ENCODE data around the gene GSPT1. TPM values are rescaled to one million over a fixed set of nuclear protein-coding genes. Genes with fewer than 3 reads are reported as not detected.
A peak's percentile ranks its signal among the peaks of the same experiment; 100 is the strongest.
"Not testable (repeated sequence)": the region's sequence is repeated elsewhere in the genome, so short reads cannot be mapped to it uniquely, and the experiment has no call there.

The GSPT1 gene
- total RNA-seq, 4 donors from 2014 or later = 29.1 to 60.2 (median 36.0) TPM

DNA sequence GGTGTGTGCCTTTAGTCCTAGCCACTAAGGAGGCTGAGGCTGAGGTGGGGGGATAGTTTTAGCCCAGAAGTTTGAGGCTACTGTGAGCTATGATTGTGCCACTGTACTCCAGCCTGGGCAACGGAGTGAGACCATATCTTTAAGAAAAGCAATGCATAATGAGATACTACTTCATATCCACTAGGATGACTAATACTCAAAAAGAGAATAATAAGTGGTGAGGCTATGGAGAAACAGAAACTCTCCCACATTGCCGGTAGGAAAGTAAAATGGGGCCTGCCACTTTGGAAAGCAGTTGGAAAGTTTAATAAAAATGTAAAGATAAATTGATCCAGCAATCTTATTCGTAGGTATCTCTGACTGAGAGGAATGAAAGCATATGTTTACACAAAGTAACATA lies 30.7 kb upstream of the GSPT1 start:
- TF ChIP-seq, protein P1, sequence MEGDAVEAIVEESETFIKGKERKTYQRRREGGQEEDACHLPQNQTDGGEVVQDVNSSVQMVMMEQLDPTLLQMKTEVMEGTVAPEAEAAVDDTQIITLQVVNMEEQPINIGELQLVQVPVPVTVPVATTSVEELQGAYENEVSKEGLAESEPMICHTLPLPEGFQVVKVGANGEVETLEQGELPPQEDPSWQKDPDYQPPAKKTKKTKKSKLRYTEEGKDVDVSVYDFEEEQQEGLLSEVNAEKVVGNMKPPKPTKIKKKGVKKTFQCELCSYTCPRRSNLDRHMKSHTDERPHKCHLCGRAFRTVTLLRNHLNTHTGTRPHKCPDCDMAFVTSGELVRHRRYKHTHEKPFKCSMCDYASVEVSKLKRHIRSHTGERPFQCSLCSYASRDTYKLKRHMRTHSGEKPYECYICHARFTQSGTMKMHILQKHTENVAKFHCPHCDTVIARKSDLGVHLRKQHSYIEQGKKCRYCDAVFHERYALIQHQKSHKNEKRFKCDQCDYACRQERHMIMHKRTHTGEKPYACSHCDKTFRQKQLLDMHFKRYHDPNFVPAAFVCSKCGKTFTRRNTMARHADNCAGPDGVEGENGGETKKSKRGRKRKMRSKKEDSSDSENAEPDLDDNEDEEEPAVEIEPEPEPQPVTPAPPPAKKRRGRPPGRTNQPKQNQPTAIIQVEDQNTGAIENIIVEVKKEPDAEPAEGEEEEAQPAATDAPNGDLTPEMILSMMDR (IDR thresholded peaks at IDR 0.05) = no peak
- TF ChIP-seq POLR2A (IDR thresholded peaks at IDR 0.05) = no peak
- no peak for DNase-seq
- no peaks in the 10 kb centered on the region for H3K4me1 ChIP-seq
- no peaks in the 10 kb centered on the region for H3K36me3 ChIP-seq
- no peaks in the 10 kb centered on the region for H3K9me3 ChIP-seq
- H3K4me3 ChIP-seq = no peak overlapping the region
- H3K27me3 ChIP-seq = no peaks in the 10 kb centered on the region
- no peak overlapping the region for H3K27ac ChIP-seq

DNA sequence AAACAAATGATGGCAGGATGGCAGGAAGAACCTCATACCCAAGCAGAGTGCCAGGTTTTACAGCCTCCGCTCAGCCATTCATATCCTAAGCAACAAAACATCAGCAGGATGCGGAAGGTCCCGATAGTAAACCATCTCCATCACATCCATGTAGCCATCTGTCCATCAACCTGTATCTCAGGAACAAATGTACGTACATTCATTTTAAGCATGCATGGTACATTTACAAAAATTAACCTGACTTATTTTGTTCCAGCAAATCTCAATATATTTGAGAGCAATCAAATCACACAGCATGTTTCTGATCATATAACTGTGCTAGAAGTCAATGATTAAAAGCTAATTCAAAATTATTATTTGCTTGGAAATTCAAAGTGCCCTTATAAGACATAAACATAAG lies 26.2 kb upstream of the GSPT1 start, which contains the start of gene NPIPB2:
NPIPB2 (minus strand) TSS at position 101 of the 400 bp plus-strand sequence; CDS start at position 101, 0 bp downstream.
- not testable (repeated sequence) for H3K27me3 ChIP-seq, H3K4me3 ChIP-seq, H3K9me3 ChIP-seq, H3K27ac ChIP-seq, DNase-seq, H3K4me1 ChIP-seq, H3K36me3 ChIP-seq

DNA sequence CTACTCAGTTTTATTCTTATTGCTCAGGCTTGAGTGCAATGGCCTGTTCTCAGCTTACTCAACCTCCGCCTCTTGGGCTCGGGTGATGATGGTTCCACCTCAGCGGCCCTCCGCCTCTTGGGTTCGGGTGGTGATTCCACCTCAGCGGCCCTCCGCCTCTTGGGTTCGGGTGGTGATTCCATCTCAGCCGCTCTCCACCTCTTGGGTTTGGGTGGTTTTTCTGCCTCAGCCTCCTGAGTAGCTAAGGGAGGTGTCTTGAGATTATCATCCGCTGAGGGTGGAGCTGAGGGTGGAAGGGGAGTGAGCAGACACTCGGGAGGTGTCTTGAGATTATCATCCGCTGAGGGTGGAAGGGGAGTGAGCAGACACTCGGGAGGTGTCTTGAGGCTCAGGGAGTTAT lies 11.6 kb upstream of the GSPT1 start:
- H3K4me1 ChIP-seq, H3K9me3 ChIP-seq, H3K27me3 ChIP-seq, H3K4me3 ChIP-seq, DNase-seq, H3K27ac ChIP-seq, H3K36me3 ChIP-seq: not testable (repeated sequence)

DNA sequence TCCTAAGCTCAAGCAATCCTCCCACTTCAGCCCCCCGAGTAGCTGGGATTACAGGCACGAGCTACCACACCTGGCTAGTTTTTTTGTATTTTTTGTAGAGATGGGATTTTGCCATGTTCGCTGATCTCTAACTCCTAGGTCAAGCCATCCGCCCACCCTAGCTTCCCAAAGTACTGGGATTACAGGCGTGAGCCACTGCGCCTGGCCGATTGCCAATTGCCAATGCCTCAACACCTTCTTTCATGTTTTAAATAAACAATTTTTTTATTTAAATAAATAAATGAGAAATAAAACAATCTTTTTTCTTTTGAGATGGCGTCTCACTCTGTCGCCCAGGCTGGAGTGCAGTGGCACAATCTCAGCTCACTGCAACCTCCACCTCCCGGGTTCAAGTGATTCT lies 8.3 kb upstream of the GSPT1 start:
- not testable (repeated sequence) for H3K36me3 ChIP-seq, H3K27me3 ChIP-seq, DNase-seq, H3K4me1 ChIP-seq, H3K9me3 ChIP-seq, H3K4me3 ChIP-seq, H3K27ac ChIP-seq

DNA sequence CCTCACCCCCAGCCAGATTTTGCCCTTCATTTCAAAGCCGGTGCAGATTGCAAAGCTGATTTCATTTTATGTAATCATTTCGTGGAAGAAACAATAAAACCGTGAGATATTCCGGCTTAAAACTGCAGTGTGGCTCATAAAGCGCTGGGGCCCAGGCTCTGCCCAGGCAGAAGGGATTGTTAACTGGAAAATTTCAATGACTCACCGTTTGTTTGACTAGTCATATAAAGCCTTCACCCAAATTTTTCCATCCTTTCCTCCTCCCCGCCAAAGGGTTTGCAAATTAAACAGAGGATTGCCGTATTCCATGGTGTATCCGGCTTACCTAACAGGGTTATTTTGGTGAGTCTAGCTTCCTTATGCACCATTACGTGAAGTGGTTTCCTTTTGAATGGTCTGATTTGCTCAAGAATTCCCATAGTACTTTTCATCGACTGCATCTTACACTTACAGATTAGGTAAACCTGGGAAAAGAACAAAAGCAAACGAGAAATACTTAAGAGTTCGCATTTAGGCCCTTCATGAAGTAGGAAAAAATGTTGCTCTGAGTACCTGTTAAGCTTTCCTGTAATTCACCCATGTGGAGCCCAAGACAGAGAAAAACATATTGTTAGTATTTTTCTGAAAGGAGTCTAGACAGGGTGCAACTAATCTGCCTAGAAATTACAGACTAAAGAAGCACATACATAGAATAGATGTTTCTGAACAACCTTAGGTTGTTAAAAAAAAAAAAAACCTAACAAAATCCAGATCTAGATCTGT lies 949 bp upstream of the GSPT1 start:
- no peak for TF ChIP-seq POLR2A (IDR thresholded peaks at IDR 0.05)
- TF ChIP-seq, protein P1 (IDR thresholded peaks at IDR 0.05) = peak in 1 of 6 experiments; percentile 1
- no peaks in the 10 kb centered on the region for H3K9me3 ChIP-seq
- H3K4me3 ChIP-seq = peak overlapping the region; percentile 77 to 97 (median 92)
- DNase-seq = peak in 1 of 3 donors; percentile 51
- H3K4me1 ChIP-seq = peaks cover 0 to 23% (median 2%) of the 10 kb centered on the region in 4 donors
- H3K27me3 ChIP-seq = no peaks in the 10 kb centered on the region
- peak overlapping the region; percentile 77 to 99 (median 97) for H3K27ac ChIP-seq
- H3K36me3 ChIP-seq = no peaks in the 10 kb centered on the region

DNA sequence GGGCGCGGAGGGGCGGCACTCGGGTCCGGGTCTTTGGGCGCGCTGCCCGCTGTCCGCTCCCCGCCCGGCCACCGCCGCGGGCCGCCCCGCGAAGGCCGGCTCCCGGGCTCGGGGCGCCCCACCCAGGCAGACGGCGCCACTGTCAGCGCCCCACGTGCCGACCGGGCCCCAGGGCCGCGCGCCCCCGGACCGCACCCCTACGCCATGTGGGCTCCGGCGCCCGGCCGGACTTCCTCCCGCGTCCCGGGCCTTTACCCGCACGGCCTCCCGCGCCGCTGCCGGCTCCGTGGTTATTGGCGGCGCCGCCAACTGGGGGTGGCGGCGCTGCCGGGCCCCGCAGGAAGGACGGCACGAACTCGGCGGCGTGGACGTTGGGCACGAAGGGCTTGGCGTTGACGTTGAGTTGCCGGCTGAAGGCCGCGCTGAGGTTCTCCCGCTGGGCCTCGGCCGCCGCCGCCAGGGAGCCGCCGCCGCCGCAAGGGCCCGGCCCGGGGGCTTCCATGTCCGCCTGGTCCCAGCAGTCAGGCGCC lies 577 bp downstream of the GSPT1 start:
- Histone ChIP-seq H3K36me3 (no peaks in the 10 kb centered on the region), H3K27ac (peak overlapping the region; percentile 96 to 99 (median 97)), H3K9me3 (no peaks in the 10 kb centered on the region), H3K27me3 (no peaks in the 10 kb centered on the region), H3K4me3 (peak overlapping the region; percentile 77 to 97 (median 92)), H3K4me1 (peaks cover 0 to 34% (median 2%) of the 10 kb centered on the region in 4 donors)
- TF ChIP-seq, protein P1 (IDR thresholded peaks at IDR 0.05) = no peak
- no peak for TF ChIP-seq POLR2A (IDR thresholded peaks at IDR 0.05)
- DNase-seq = peak; percentile 51 to 80 (median 71)

All from Peyer's patch (tissue), 4 donors.